MM.1S (cell line): ENCODE data around the gene C11orf21.

ENCODE experiments used
- CTCF ChIP-seq: fragments of 300-600 bp; sonication (generic); IDR thresholded peaks from 2 replicates; pipeline ENCODE4 v1.5.1; 2016; ENCODE audit warnings: antibody characterized with exemption, low read length, mixed read lengths
- EZH2 ChIP-seq: fragments of 300-600 bp; sonication (generic); optimal IDR thresholded peaks from 2 replicates; pipeline ENCODE3; 2017; ENCODE audit warnings: low read depth, mild to moderate bottlenecking, antibody characterized with exemption, low read length, mixed read lengths
- EZH2phosphoT487 ChIP-seq: fragments of 300-600 bp; sonication (generic); IDR thresholded peaks from 2 replicates; pipeline ENCODE4 v1.6.1; 2018; ENCODE audit warnings: antibody characterized with exemption, low read length

GRCh38 chr11:2252018-2252417 is 49.7 kb downstream of the C11orf21 start:
- no peak for TF ChIP-seq CTCF
- TF ChIP-seq EZH2 = no peak
- no peak for TF ChIP-seq EZH2phosphoT487
